AG04450 (cell line): ENCODE results near the gene DOCK8. TPM values are rescaled to one million over a fixed set of nuclear protein-coding genes. Genes with fewer than 3 reads are reported as not detected.
"Not testable (repeated sequence)": the region's sequence is repeated elsewhere in the genome, so short reads cannot be mapped to it uniquely, and the experiment has no call there.

Experiments used
- CTCF ChIA-PET: fragments of 300-600, 350-600 bp; formaldehyde crosslinking; extraction: SDS; loops from one replicate; lab custom pipeline; 2022; ENCODE audit warnings: antibody characterized with exemption, inconsistent platforms; lab: Charles Lee
- POLR2A ChIA-PET: fragments of 350-600 bp; formaldehyde crosslinking; extraction: SDS; loops from one replicate; lab custom pipeline; 2021; ENCODE audit warnings: antibody characterized with exemption, inconsistent platforms; lab: Yijun Ruan, JAX
- DNase-seq: peaks from one replicate; pipeline ENCODE4 v3.0.0-alpha.2; 2011; ENCODE audit warnings: low read depth, low spot score
- H3K27ac ChIP-seq: one replicate; pipeline ENCODE4 v1.5.1; 2012; ENCODE audit warnings: low read depth, low read length, control low read depth
- H3K27me3 ChIP-seq: one replicate; pipeline ENCODE4 v1.6.0; 2012; ENCODE audit warnings: low read length; ENCODE audit not compliant: control insufficient read depth, insufficient read depth
- H3K4me3 ChIP-seq: 2 replicates; pipeline ENCODE4 v1.5.1; 2011; ENCODE audit warnings: mild to moderate bottlenecking, low read depth, low read length, control low read depth
- H3K9me3 ChIP-seq: 2 replicates; pipeline ENCODE4 v1.5.1; 2012; ENCODE audit warnings: low read length; ENCODE audit not compliant: control insufficient read depth, insufficient read depth
- polyA plus RNA-seq: library from polyadenylated mRNA; depleted of rRNA; stranded (reverse); fragments of >200 nt; gene quantifications from 2 replicates; pipeline ENCODE4 v1.2.3, GENCODE V29; 2011
- TF ChIP-seq, protein P1 (sequence below): IDR thresholded peaks from 2 replicates; pipeline ENCODE4 v1.5.1; 2011; ENCODE audit warnings: low read depth, low read length, control low read depth, inconsistent platforms

DOCK8 gene
- polyA plus RNA-seq, 1 experiment, result not detected

DNA sequence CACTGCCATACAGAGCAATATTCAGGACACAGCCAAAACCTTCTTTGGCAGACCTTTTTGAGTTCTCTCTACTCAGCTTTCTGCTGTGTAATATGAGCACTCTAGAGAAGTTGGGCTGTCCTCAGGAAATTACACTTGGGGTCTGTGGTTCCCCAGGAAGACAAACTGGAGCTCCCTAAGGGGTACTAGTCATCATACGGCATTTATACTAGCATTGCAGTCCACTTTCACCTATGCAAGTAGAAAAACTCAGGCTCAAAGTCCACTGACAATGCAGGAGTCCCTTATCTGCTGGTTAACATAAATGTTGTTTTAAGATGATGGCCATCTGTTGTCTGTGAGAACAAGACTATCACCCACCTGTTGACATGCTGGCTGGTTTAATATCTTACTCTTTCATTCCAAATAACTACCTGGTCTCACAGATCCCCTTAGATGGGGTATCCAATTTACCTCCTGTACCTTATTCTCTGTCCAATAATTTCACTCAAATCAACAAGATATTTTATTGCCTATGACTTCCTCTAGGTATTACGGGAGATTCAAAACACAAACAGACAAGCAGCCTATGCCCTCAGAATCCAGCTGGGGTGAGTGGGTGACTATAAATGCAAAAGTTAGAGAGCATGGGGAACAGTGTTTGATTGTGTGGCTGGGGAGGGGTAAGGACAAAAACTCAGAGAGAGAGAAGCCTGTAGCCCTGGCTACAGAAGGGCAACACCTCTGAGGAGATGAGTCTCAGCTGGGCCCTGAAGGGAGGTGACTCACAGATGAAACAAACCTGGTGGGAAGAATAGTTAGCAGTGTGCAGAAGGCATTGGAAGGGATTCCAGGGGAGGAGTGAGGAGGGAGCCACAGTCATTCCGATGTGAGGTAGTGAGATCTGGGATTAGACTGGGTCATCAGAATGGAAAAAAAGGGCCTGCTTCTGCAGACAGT lies 10.2 kb downstream of the DOCK8 start:
- Histone ChIP-seq H3K27ac (no peak overlapping the region), H3K9me3 (no peaks in the 10 kb centered on the region), H3K27me3 (no peaks in the 10 kb centered on the region), H3K4me3 (no peak overlapping the region)
- ChIA-PET CTCF (interaction anchor here (0.5 kb wide), 1 partner anchor 17 kb away, joined by 4 read pairs; no protein-coding TSS in a partner anchor), POLR2A (no interaction called here)
- TF ChIP-seq, protein P1, sequence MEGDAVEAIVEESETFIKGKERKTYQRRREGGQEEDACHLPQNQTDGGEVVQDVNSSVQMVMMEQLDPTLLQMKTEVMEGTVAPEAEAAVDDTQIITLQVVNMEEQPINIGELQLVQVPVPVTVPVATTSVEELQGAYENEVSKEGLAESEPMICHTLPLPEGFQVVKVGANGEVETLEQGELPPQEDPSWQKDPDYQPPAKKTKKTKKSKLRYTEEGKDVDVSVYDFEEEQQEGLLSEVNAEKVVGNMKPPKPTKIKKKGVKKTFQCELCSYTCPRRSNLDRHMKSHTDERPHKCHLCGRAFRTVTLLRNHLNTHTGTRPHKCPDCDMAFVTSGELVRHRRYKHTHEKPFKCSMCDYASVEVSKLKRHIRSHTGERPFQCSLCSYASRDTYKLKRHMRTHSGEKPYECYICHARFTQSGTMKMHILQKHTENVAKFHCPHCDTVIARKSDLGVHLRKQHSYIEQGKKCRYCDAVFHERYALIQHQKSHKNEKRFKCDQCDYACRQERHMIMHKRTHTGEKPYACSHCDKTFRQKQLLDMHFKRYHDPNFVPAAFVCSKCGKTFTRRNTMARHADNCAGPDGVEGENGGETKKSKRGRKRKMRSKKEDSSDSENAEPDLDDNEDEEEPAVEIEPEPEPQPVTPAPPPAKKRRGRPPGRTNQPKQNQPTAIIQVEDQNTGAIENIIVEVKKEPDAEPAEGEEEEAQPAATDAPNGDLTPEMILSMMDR, result no peak
- no peak for DNase-seq

- TF ChIP-seq, protein P1, result no peak
- no peak for DNase-seq
- ChIA-PET CTCF (no interaction called here), POLR2A (no interaction called here)
- no peaks in the 10 kb centered on the region for H3K27me3 ChIP-seq
- no peaks in the 10 kb centered on the region for H3K9me3 ChIP-seq
- no peak overlapping the region for H3K4me3 ChIP-seq
- H3K27ac ChIP-seq, result no peak overlapping the region
Observed at GRCh38 chr9:227860-228259, 13.2 kb downstream of the DOCK8 start.

DNA sequence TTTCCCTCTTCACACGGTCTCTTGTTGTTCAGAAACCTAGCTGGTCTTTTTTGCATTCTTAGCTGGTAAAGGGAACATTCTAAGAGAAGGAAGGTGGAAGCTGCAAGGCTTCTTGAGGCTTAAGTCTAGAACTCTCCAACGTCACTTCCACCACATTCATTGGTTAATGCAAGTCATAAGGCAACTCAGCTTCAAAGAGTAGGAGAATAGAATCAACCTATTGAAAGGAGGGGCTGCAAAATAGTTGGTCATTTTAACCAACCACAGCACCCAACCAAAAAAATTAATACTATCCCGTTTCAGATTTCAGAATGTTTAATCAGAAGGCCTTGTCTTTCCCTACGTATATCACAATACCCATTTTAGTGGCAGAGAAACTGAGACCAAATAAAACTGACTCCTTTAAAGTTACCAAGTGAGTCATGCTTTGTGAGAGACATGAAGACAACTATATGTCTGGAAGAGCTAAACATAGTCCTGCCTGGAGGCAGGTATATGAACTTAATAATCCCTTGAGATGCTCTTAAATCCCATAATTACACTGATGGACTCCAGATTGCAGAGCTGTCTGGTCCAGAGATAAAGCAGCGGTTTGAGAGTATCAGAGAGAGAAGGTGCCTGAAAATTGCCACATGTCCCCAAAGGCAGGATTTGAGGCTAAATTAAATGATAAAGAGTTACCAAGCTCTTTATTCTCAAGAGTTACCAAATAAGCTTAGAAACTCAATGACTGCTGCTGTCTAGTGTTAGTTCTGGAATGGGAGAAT lies 14.4 kb downstream of the DOCK8 start:
- Histone ChIP-seq H3K27ac (no peak overlapping the region), H3K9me3 (no peaks in the 10 kb centered on the region), H3K27me3 (no peaks in the 10 kb centered on the region), H3K4me3 (no peak overlapping the region)
- ChIA-PET CTCF (no interaction called here), POLR2A (no interaction called here)
- no peak for DNase-seq
- TF ChIP-seq, protein P1, result no peak

DNA sequence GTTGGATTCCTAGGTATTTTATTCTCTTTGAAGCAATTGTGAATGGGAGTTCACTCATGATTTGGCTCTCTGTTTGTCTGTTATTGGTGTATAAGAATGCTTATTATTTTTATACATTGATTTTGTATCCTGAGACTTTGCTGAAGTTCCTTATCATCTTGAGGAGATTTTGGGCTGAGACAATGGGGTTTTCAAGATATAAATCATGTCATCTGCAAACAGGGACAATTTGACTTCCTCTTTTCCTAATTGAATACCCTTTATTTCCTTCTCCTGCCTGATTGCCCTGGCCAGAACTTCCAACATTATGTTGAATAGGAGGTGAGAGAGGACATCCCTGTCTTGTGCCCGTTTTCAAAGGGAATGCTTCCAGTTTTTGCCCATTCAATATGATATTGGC lies 17.0 kb downstream of the DOCK8 start:
- H3K27ac ChIP-seq, H3K27me3 ChIP-seq, DNase-seq, H3K4me3 ChIP-seq, POLR2A ChIA-PET, H3K9me3 ChIP-seq, CTCF ChIA-PET: not testable (repeated sequence)

- POLR2A ChIA-PET, CTCF ChIA-PET: not testable (repeated sequence)
Observed at GRCh38 chr9:233708-234107, 19.0 kb downstream of the DOCK8 start.

More at GRCh38 chr9:233708-234107, 19.0 kb downstream of the DOCK8 start:
- not testable (repeated sequence) for DNase-seq, H3K9me3 ChIP-seq, H3K27me3 ChIP-seq, H3K4me3 ChIP-seq, H3K27ac ChIP-seq
